K562 (cell line): ENCODE results near the gene WDR49. TPM values are rescaled to one million over a fixed set of nuclear protein-coding genes. Genes with fewer than 3 reads are reported as not detected.

Experiments
- ATAC-seq: fragments of 200-7000 bp; cut with Tn5 transposase; 3 replicates; pipeline ENCODE4 v1.9.1; 2020; ENCODE audit warnings: moderate library complexity
- BruUV-seq: library from RNA; stranded (reverse); fragments of 400-500 nt; replicated peaks from 2 replicates; lab custom pipeline; 2021; lab: Mats Ljungman, UMichigan
- CTCF ChIA-PET: fragments of 300-600 bp; formaldehyde crosslinking; extraction: SDS; loops from one replicate; lab custom pipeline; 2021; ENCODE audit warnings: low intra/inter-chr PET ratio; lab: Yijun Ruan, JAX
- POLR2A ChIA-PET: fragments of 300-600, 350-650 bp; sonication (Branson Sonifier 250); formaldehyde crosslinking; extraction: SDS; loops from one replicate; lab custom pipeline; 2021; ENCODE audit warnings: antibody characterized with exemption, inconsistent platforms; lab: Yijun Ruan, JAX
- DNase-seq, 4 experiments: peaks; one replicate each; pipeline versions ENCODE4 v3.0.0 to v3.0.0-alpha.2; 2011 to 2018; ENCODE audit warnings: low spot score in 3 of 4, mixed read lengths in 3 of 4; ENCODE audit errors: extremely low read depth in 1 of 4
- FAIRE-seq: peaks from 2 replicates; lab custom pipeline; 2011; peaks lifted over from hg19 to GRCh38; lab: Jason Lieb, UNC
- H2AFZ ChIP-seq: 2 replicates; pipeline ENCODE4 v1.6.0; 2011; ENCODE audit warnings: low read depth, low read length, control low read depth, inconsistent platforms
- H3K27ac ChIP-seq: fragments of 200-600 bp; 3 replicates; pipeline ENCODE4 v1.8.0; 2011; ENCODE audit warnings: low read depth, mild to moderate bottlenecking, control low read depth, inconsistent platforms, low read length, moderate library complexity, mixed read lengths; ENCODE audit errors: extremely low read depth
- H3K27me3 ChIP-seq, 2 experiments: fragments of 300-600 bp in 1 of 2; 2 replicates in 1 of 2; 3 replicates in 1 of 2; pipeline versions ENCODE4 v1.6.0 to v1.8.0; 2011; ENCODE audit warnings: inconsistent platforms in 2 of 2, low read length in 2 of 2, mild to moderate bottlenecking in 1 of 2, mixed read lengths in 1 of 2, moderate library complexity in 1 of 2; ENCODE audit not compliant: control insufficient read depth in 2 of 2, insufficient read depth in 2 of 2
- H3K36me3 ChIP-seq: fragments of 300-600 bp; 3 replicates; pipeline ENCODE4 v1.8.0; 2011; ENCODE audit warnings: mild to moderate bottlenecking, low read length, inconsistent platforms; ENCODE audit not compliant: control insufficient read depth, insufficient read depth
- H3K4me1 ChIP-seq, 2 experiments: fragments of 200-600 bp in 1 of 2; replicated peaks in 1 of 2; 2 replicates in 1 of 2; 3 replicates in 1 of 2; pipeline versions ENCODE4 v1.5.1 to v1.8.0; 2011; ENCODE audit warnings: inconsistent platforms in 2 of 2, low read length in 2 of 2, mild to moderate bottlenecking in 1 of 2, mixed read lengths in 1 of 2, moderate library complexity in 1 of 2; ENCODE audit not compliant: control insufficient read depth in 2 of 2, insufficient read depth in 2 of 2
- H3K4me2 ChIP-seq: 2 replicates; pipeline ENCODE4 v1.6.1; 2011; ENCODE audit warnings: low read length, control low read depth, inconsistent platforms, mixed read lengths; ENCODE audit not compliant: insufficient read depth
- H3K4me3 ChIP-seq: fragments of 200-600 bp; sonication (generic), shearing (Covaris generic); 2 replicates; pipeline ENCODE4 v1.5.1; 2016; ENCODE audit warnings: control low read depth, inconsistent platforms
- H3K79me2 ChIP-seq: fragments of 200-600 bp; 3 replicates; pipeline ENCODE4 v1.8.0; 2011; ENCODE audit warnings: low read length, inconsistent platforms; ENCODE audit not compliant: control insufficient read depth, insufficient read depth
- H3K9ac ChIP-seq, 2 experiments: 2 replicates each; pipeline versions ENCODE4 v1.6.0 to v1.6.1; 2011; ENCODE audit warnings: low read depth in 2 of 2, low read length in 2 of 2, control low read depth in 1 of 2, inconsistent platforms in 1 of 2, mild to moderate bottlenecking in 1 of 2, mixed read lengths in 1 of 2; ENCODE audit not compliant: insufficient read depth in 1 of 2
- H3K9me1 ChIP-seq: one replicate; pipeline ENCODE4 v1.6.0; 2011; ENCODE audit warnings: inconsistent platforms, mild to moderate bottlenecking, low read length, moderate library complexity; ENCODE audit not compliant: control insufficient read depth, insufficient read depth
- H3K9me3 ChIP-seq: replicated peaks from 2 replicates; pipeline ENCODE4 v1.5.1; 2011; ENCODE audit warnings: low read depth, low read length, inconsistent platforms; ENCODE audit not compliant: control insufficient read depth, insufficient read depth
- H4K20me1 ChIP-seq: replicated peaks from 2 replicates; pipeline ENCODE4 v1.6.1; 2011; ENCODE audit warnings: low read length, inconsistent platforms, mixed read lengths; ENCODE audit not compliant: control insufficient read depth, insufficient read depth
- C11orf30 ChIP-seq: fragments of 450-650 bp; IDR thresholded peaks from 2 replicates; pipeline ENCODE4 v1.6.1; 2016; ENCODE audit warnings: low read depth, mild to moderate bottlenecking
- CREM ChIP-seq: IDR thresholded peaks from 2 replicates; pipeline ENCODE4 v1.6.1; 2014; ENCODE audit warnings: antibody characterized with exemption, low read depth
- E2F8 ChIP-seq: fragments of 450-650 bp; IDR thresholded peaks from 2 replicates; pipeline ENCODE4 v1.7.1; 2018; ENCODE audit warnings: mild to moderate bottlenecking, low read depth; ENCODE audit not compliant: partially characterized antibody
- EGR1 ChIP-seq: fragments of 450-650 bp; conservative IDR thresholded peaks from 2 replicates; pipeline ENCODE4 v1.6.1; 2017; ENCODE audit warnings: mild to moderate bottlenecking
- ETV1 ChIP-seq: fragments of 450-650 bp; conservative IDR thresholded peaks from 2 replicates; pipeline ENCODE4 v1.6.1; 2016; ENCODE audit warnings: missing genetic modification characterization, control low read depth, low read depth, missing compliant biosample characterization
- HMG20A ChIP-seq: fragments of 450-650 bp; formaldehyde crosslinking; conservative IDR thresholded peaks from 2 replicates; pipeline ENCODE4 v1.4.0; 2020; ENCODE audit warnings: mild to moderate bottlenecking, mixed read lengths
- POLR2A ChIP-seq: fragments of 450-650 bp; conservative IDR thresholded peaks from 2 replicates; pipeline ENCODE4 v1.6.1; 2016
- POLR2B ChIP-seq: fragments of 450-650 bp; IDR thresholded peaks from 2 replicates; pipeline ENCODE4 v1.6.1; 2018; ENCODE audit warnings: low read depth; ENCODE audit not compliant: partially characterized antibody
- POLR2H ChIP-seq: IDR thresholded peaks from 2 replicates; pipeline ENCODE4 v1.6.1; 2016; ENCODE audit warnings: missing genetic modification characterization, low read depth, mild to moderate bottlenecking, control low read depth, missing compliant biosample characterization, moderate library complexity
- SUPT5H ChIP-seq: fragments of 450-650 bp; IDR thresholded peaks from 2 replicates; pipeline ENCODE4 v1.6.1; 2016
- TCF3 ChIP-seq: sonication (generic); formaldehyde crosslinking; IDR thresholded peaks from 2 replicates; pipeline ENCODE4 v1.4.0; 2020; ENCODE audit warnings: mild to moderate bottlenecking, missing genetic modification reagents
- THRB ChIP-seq: fragments of 450-650 bp; formaldehyde crosslinking; conservative IDR thresholded peaks from 2 replicates; pipeline ENCODE4 v1.4.0; 2022; ENCODE audit warnings: mild to moderate bottlenecking, missing genetic modification characterization
- USF1 ChIP-seq: sonication (generic); formaldehyde crosslinking; IDR thresholded peaks from 2 replicates; pipeline ENCODE4 v1.9.0; 2022; ENCODE audit warnings: mild to moderate bottlenecking, missing genetic modification reagents
- WHSC1 ChIP-seq: IDR thresholded peaks from one replicate; pipeline ENCODE4 v1.6.1; 2012; ENCODE audit warnings: low read length, control low read depth, inconsistent platforms
- YBX1 ChIP-seq: fragments of 450-650 bp; IDR thresholded peaks from 2 replicates; pipeline ENCODE4 v1.7.1; 2016; ENCODE audit warnings: mild to moderate bottlenecking
- ZC3H4 ChIP-seq: sonication (generic); formaldehyde crosslinking; IDR thresholded peaks from 2 replicates; pipeline ENCODE4 v1.9.0; 2021; ENCODE audit warnings: missing genetic modification reagents, borderline replicate concordance
- ZNF133 ChIP-seq: fragments of 250-450 bp; sonication (Bioruptor Pico); IDR thresholded peaks from 2 replicates; pipeline ENCODE4 v1.4.0; 2020; ENCODE audit warnings: mild to moderate bottlenecking
- ZNF165 ChIP-seq: fragments of 250-450 bp; sonication (Bioruptor Pico); IDR thresholded peaks from 2 replicates; pipeline ENCODE4 v1.4.0; 2020; ENCODE audit warnings: borderline replicate concordance
- ZNF174 ChIP-seq: fragments of 250-450 bp; sonication (Bioruptor Pico); IDR thresholded peaks from 2 replicates; pipeline ENCODE4 v1.4.0; 2020; ENCODE audit warnings: mild to moderate bottlenecking
- ZNF740 ChIP-seq, 3 experiments: fragments of 200-800 bp in 1 of 3; sonication (Bioruptor generic) in 1 of 3; sonication (generic) in 1 of 3; formaldehyde crosslinking in 1 of 3; IDR thresholded peaks; 2 replicates each; pipeline versions ENCODE4 v1.6.1 to v1.8.0; 2016 to 2022; ENCODE audit warnings: mild to moderate bottlenecking in 2 of 3, missing compliant biosample characterization in 2 of 3, missing genetic modification characterization in 2 of 3, missing genetic modification reagents in 1 of 3
- WGBS: fragments of 100-300 bp; shearing (Covaris generic); methylation state at CpG from one replicate; pipeline ENCODE4 v1.1.6; 2016; ENCODE audit warnings: low coverage, mixed read lengths; ENCODE audit not compliant: insufficient coverage; ENCODE audit errors: missing lambda C conversion rate; 5-methylcytosine and 5-hydroxymethylcytosine counted together
- in situ Hi-C: fragments of 300-500 bp; cut with MboI; formaldehyde crosslinking; loops from 4 replicates; pipeline ENCODE4 v1.15.0; 2018; ENCODE audit warnings: inconsistent platforms, mixed read lengths
- intact Hi-C: fragments of 100-400 bp; cut with micrococcal nuclease; formaldehyde crosslinking; loops from 2 replicates; pipeline ENCODE4 v1.14.2; 2022
- polyA plus RNA-seq, 8 experiments: library from polyadenylated mRNA; depleted of rRNA in 4 of 8; stranded (reverse) in 5 of 8; unstranded in 3 of 8; fragments of >200 nt; fragmentation: Nextera tagmentation in 2 of 8; fragmentation: Illumina TruSeq in 1 of 8; extraction: Ambion mirVana in 2 of 8; extraction: Trizol in 1 of 8; gene quantifications; 2 replicates each; pipeline versions ENCODE4 v1.2.1 to v1.2.3, GENCODE V29; 2011 to 2014; ENCODE audit warnings: inconsistent platforms in 1 of 8, missing spikeins in 1 of 8
- total RNA-seq, 7 experiments: library from RNA; depleted of rRNA in 6 of 7; stranded (reverse); fragments of >200 nt in 6 of 7; fragmentation: Illumina TruSeq in 2 of 7; extraction: Trizol in 2 of 7; gene quantifications; 2 replicates each; pipeline versions ENCODE4 v1.2.1 to v1.2.3, GENCODE V29; 2011 to 2021; ENCODE audit warnings: low replicate concordance in 1 of 7

Gene WDR49
- total and polyA plus RNA-seq, 9 of the 15 experiments (the other 6 are each of a cell fraction or from before 2014, with no cell fraction given): not detected

GRCh38 chr3:167669699-167670098, 16.0 kb upstream of the WDR49 start:
- in situ Hi-C loops: no loop called here
- H3K36me3 ChIP-seq: peaks cover 11% of the 10 kb centered on the region; the same call in 2 of the 3 replicates
- POLR2A ChIA-PET: interaction anchor here (0.8 kb wide), 1 partner anchor 16 kb away, joined by 3 read pairs; the partner anchor contains the start of gene WDR49
- TF ChIP-seq POLR2B (peak; percentile 43), ZC3H4 (CRISPR knock-in tag) (no peak), TCF3 (no peak), CREM (no peak), POLR2H (tag) (no peak), YBX1 (no peak), USF1 (CRISPR knock-in tag) (no peak), ETV1 (tag) (no peak), ZNF740 (CRISPR knock-in tag; IDR thresholded peaks at IDR 0.05) (no peak), ZNF740 (tag; IDR thresholded peaks at IDR 0.05) (no peak), WHSC1 (no peak), THRB (CRISPR knock-in tag) (no peak), ZNF174 (CRISPR knock-in tag) (no peak), C11orf30 (0 out of 2 replicates have a peak, but pooled peaks have one; percentile 44), SUPT5H (peak; percentile 32; the same call in 1 of the 2 replicates), ZNF133 (CRISPR knock-in tag) (no peak), HMG20A (CRISPR knock-in tag) (no peak), POLR2A (peak; percentile 60), EGR1 (no peak), ZNF165 (no peak), E2F8 (no peak)

More at GRCh38 chr3:167669699-167670098, 16.0 kb upstream of the WDR49 start:
- Histone ChIP-seq H3K9me3 (no peaks in the 10 kb centered on the region), H3K27me3 (no peaks in the 10 kb centered on the region), H3K79me2 (no peaks in the 10 kb centered on the region), H3K27ac (no peak overlapping the region), H2AFZ (no peak overlapping the region), H3K9me1 (no peaks in the 10 kb centered on the region), H3K4me3 (no peak overlapping the region), H3K4me1 (no peaks in the 10 kb centered on the region), H4K20me1 (no peaks in the 10 kb centered on the region), H3K9ac (no peak overlapping the region), H3K4me2 (no peak overlapping the region)
- DNase-seq: no peak
- intact Hi-C loops: no loop called here
- CTCF ChIA-PET: no interaction called here
- 69% methylated on average over 1 of the region's 1 CpG for WGBS
- no peak for FAIRE-seq
- peak; percentile 16 for ATAC-seq
- BruUV-seq: no TSS peak
